Ovary (tissue), 9 donors: ENCODE measurements around the gene PON2. TPM values are rescaled to one million over a fixed set of nuclear protein-coding genes. Genes with fewer than 3 reads are reported as not detected.
A peak's percentile ranks its signal among the peaks of the same experiment; 100 is the strongest.

Experiments used
- DNase-seq, 5 donors: peaks; one replicate each; pipeline ENCODE4 v3.0.0-alpha.2; 2019 to 2020
- H3K27ac ChIP-seq, 2 donors: fragments of 200-600 bp; one replicate each; pipeline versions ENCODE4 v1.5.1 to v1.8.0; 2019 to 2022
- H3K27me3 ChIP-seq: fragments of 200-600 bp; one replicate; pipeline ENCODE4 v1.8.0; 2022
- H3K36me3 ChIP-seq: fragments of 200-600 bp; sonication (generic); one replicate; pipeline ENCODE4 v1.5.1; 2019
- H3K4me1 ChIP-seq: one replicate; pipeline ENCODE4 v1.8.1; 2013; ENCODE audit warnings: mild to moderate bottlenecking, moderate library complexity; ENCODE audit not compliant: insufficient read depth
- H3K4me3 ChIP-seq: fragments of 200-600 bp; sonication (generic); one replicate; pipeline ENCODE4 v1.5.1; 2017
- H3K9me3 ChIP-seq, 2 donors: fragments of 200-600 bp in 1 of 2; sonication (generic) in 1 of 2; one replicate each; pipeline versions ENCODE4 v1.5.1 to v1.8.1; 2013 to 2019; ENCODE audit warnings: mild to moderate bottlenecking in 1 of 2, moderate library complexity in 1 of 2
- CTCF ChIP-seq, 3 donors: fragments of 450-650 bp in 2 of 3; fragments of 200-600 bp in 1 of 3; IDR thresholded peaks; one replicate each; pipeline versions ENCODE4 v1.5.1 to v1.8.0; 2016 to 2022; ENCODE audit warnings: antibody characterized with exemption in 3 of 3, mild to moderate bottlenecking in 1 of 3
- EP300 ChIP-seq: sonication (generic); formaldehyde crosslinking; IDR thresholded peaks from one replicate; pipeline ENCODE4 v1.6.1; 2017; ENCODE audit warnings: antibody characterized with exemption
- POLR2A ChIP-seq: fragments of 450-650 bp; IDR thresholded peaks from one replicate; pipeline ENCODE4 v1.6.1; 2017; ENCODE audit warnings: antibody characterized with exemption, mild to moderate bottlenecking, moderate library complexity
- WGBS, 3 donors: extraction: QIAGEN DNeasy Blood & Tissue Kit in 1 of 3; methylation state at CpG; one replicate each; pipeline versions ENCODE4 v1.1.5 to v1.1.7; 2013 to 2017; 5-methylcytosine and 5-hydroxymethylcytosine counted together
- intact Hi-C, 4 donors: fragments of 100-400 bp; cut with DNase I; formaldehyde crosslinking; loops; one replicate each; pipeline versions ENCODE4 v1.11.0 to v1.15.1; 2022 to 2023
- polyA plus RNA-seq, 2 donors: library from polyadenylated mRNA; stranded (reverse); fragments of 200-250 nt in 1 of 2; fragments of 350-450 nt in 1 of 2; fragmentation: Illumina TruSeq in 1 of 2; extraction: RNeasy Lipid Tissue Mini Kit (QIAGEN cat#74804) in 1 of 2; gene quantifications; one replicate each; pipeline ENCODE4 v1.2.3, GENCODE V29; 2013 to 2014
- total RNA-seq, 7 donors: library from RNA; depleted of rRNA in 2 of 7; stranded (reverse); fragments of >200 nt in 2 of 7; fragmentation: NEBNext Ultra II Directional in 3 of 7; extraction: Animal tissue kit (Norgen Biotek cat#: 25700) in 3 of 7; gene quantifications; one replicate each; pipeline versions ENCODE4 v1.1.0 to v1.2.4, GENCODE V29; 2016 to 2023
- donor health status: DM: no; HTN: no; CAD: no; lungs with moderate emphysema.
- donor health status: DM: no; HTN: no; CAD: no.
- donor health status: Bipolar disorder and iron deficiency.
- donor health status: DM: yes; HTN: yes; CAD: no.
- donor health status: DM: no; HTN: no; CAD: no.
- donor health status: DM: yes; HTN: yes; CAD: no.

The PON2 gene
- total and polyA plus RNA-seq, 9 donors: 29.3 to 108 (median 48.1) TPM

DNA sequence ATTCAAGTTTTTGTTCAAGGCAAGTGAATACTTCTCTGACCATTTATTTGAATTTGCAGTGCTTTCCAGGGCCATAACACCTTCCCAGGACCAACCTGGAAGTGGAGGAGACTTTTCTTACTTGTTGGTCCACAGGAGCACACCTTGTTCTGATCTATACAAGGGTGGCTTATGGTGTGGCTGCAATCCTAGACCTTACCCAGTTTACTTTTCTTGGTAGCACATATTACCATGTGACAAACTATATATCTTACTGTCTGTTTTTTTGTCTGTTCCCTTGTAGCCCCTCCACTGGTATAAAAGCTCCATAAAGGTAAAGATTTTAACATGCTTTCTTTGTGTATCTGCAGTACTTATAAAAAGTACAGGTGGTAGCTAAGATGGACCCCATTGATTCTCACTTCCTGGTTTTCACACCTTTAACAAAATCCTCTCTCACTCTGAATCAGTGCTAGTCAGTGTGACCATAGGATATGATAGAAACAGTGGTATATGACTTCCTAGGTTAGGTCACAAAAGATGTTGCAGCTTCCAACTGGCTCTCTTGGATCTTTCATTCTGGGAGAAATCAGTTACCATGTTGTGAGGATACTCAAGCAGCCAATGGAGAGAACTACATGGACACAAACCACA lies 45.3 kb upstream of the PON2 start:
- intact Hi-C loops: loop anchor here in 1 of 4 donors (5.0 kb wide), 1 partner anchor 1028 kb away; no protein-coding TSS in a partner anchor
- Histone ChIP-seq H3K27me3 (no peaks in the 10 kb centered on the region), H3K4me3 (no peak overlapping the region), H3K27ac (no peak overlapping the region), H3K36me3 (no peaks in the 10 kb centered on the region), H3K9me3 (no peaks in the 10 kb centered on the region), H3K4me1 (peaks cover 3% of the 10 kb centered on the region)
- no peak for DNase-seq
- TF ChIP-seq POLR2A (no peak), CTCF (IDR thresholded peaks at IDR 0.05) (no peak), EP300 (no peak)

DNA sequence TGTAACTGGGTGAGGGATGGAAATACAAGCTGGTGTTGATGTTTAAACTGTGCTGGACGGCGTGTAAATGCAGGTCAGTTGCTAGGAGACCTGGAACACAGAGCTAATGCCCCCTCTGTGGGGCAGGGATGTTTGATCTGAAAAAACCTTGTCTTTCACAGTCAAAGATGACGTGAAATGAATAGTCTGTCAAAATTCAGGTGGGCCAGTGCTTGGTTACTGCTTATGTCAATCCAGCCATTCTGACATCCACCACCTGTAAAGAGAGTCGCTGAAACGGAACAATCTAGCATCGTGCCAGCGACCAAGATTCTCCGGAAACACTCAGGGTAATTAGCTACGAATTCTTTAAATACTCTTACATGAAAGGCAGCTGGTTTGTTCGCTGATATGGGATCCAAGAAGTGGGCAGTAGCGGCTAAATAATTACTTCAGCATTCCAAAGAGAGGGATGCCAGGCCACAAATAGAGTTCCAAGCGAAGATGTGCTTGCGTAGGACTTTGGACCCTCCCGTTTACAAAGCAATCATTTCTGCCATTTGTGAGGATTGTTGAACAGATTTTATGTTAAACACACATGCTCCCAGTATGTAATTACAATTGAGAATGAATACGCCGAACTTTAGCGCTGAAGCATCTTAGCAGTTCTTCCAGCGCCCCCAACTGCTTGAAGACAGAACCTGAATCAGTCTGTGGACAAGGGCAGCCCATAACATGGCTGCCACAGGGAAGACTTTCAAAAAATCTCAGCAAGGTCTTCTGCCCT lies 43.6 kb upstream of the PON2 start:
- H3K4me3 ChIP-seq: no peak overlapping the region
- H3K36me3 ChIP-seq: no peaks in the 10 kb centered on the region
- no peaks in the 10 kb centered on the region for H3K27me3 ChIP-seq
- peaks cover 3% of the 10 kb centered on the region for H3K4me1 ChIP-seq
- TF ChIP-seq CTCF (IDR thresholded peaks at IDR 0.05) (peak in 1 of 3 donors; percentile 35), EP300 (no peak)
- intact Hi-C loops: loop anchor here in 1 of 4 donors (5.0 kb wide), 1 partner anchor 1026 kb away; no protein-coding TSS in a partner anchor
- 13 to 27% (median 13%) methylated on average over 18 of the region's 18 CpGs for WGBS, 3 donors
- no peak overlapping the region for H3K27ac ChIP-seq
- DNase-seq: peak in 4 of 5 donors; percentile 19 to 30 (median 26)
- H3K9me3 ChIP-seq: no peaks in the 10 kb centered on the region

GRCh38 chr7:95476904-95477594 lies 42.2 kb upstream of the PON2 start:
- peak; percentile 61 to 81 (median 67) for DNase-seq
- intact Hi-C loops: loop anchor here in 1 of 4 donors (5.0 kb wide), 1 partner anchor 1025 kb away; no protein-coding TSS in a partner anchor
- no peaks in the 10 kb centered on the region for H3K27me3 ChIP-seq
- H3K27ac ChIP-seq: no peak overlapping the region
- 7% methylated on average over 11 of the region's 11 CpGs for WGBS, 3 donors
- no peaks in the 10 kb centered on the region for H3K36me3 ChIP-seq
- peaks cover 7% of the 10 kb centered on the region for H3K4me1 ChIP-seq
- no peaks in the 10 kb centered on the region for H3K9me3 ChIP-seq
- TF ChIP-seq POLR2A: no peak
- peak; percentile 61 to 73 (median 65) for TF ChIP-seq CTCF (IDR thresholded peaks at IDR 0.05)
- H3K4me3 ChIP-seq: no peak overlapping the region

GRCh38 chr7:95476072-95476847 lies 41.4 kb upstream of the PON2 start:
- Histone ChIP-seq H3K4me3 (no peak overlapping the region), H3K36me3 (no peaks in the 10 kb centered on the region), H3K9me3 (no peaks in the 10 kb centered on the region), H3K4me1 (peaks cover 7% of the 10 kb centered on the region), H3K27ac (no peak overlapping the region), H3K27me3 (no peaks in the 10 kb centered on the region)
- TF ChIP-seq POLR2A: no peak
- TF ChIP-seq EP300: no peak
- no peak for TF ChIP-seq CTCF (IDR thresholded peaks at IDR 0.05)
- 69 to 74% (median 70%) methylated on average over 9 of the region's 9 CpGs for WGBS, 3 donors
- DNase-seq: no peak
- intact Hi-C loops: loop anchor here in 1 of 4 donors (5.0 kb wide), 1 partner anchor 1024 kb away; no protein-coding TSS in a partner anchor
